Measurements from ENCODE around the gene EVPL.

Gene EVPL

DNA sequence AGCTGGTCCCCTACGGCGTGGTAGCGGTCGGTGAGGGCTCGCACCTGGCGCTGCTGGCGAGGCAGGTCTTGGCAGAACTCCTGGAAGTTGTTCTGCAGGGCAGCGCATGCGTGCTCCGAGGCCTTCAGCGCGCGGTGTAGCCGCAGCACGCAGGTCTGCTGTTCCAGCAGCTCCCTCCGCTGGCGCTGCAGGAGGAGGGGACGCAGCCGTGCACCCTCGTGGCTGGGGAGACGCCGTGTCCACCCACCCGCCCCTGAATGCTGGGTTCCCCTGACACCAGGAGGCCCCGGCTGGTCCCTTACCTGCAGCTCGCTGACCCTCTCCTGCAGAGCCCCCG is 12.2 kb downstream of the EVPL start:
- no peak for DNase-seq

DNA sequence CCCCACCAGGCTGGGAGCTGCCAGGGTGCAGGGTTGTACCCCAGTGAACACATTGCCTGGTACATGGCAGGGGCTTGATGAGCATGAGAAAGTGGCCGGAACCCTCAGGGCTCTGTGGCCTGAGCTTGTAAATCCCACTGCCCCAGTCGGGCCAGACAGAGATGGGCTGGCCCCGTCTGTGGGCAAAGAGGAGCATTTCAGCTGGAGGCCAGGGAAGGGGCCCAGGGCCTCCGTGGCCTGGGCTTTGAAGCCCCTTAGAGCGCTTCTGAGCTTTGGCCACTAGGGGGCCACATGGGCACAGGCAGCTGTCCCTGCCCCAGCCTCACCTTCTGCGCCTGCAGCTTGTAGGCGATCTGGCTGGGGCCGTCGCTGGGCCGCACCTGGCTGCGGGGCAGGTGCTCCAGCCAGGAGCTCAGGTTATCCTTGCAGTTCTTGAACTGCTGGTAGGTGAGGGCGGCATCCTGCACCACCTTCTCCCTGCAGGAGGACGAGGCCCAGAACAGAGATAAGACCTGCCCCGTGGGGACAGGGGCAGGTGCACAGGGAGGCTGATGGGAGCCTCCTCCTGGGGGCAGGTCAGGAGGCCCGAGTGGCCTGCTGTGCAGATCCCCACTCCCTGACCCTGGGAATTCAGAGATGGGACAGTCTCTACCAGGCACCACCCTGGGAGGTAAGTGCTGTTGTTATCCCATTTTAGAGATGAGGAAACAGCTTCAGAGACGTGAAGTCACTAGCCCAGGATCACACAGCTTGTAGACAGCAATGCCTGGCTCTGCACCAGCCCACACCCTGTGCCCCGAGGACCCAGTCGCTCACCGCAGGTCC is 12.8 kb downstream of the EVPL start:
- no peak for DNase-seq

DNA sequence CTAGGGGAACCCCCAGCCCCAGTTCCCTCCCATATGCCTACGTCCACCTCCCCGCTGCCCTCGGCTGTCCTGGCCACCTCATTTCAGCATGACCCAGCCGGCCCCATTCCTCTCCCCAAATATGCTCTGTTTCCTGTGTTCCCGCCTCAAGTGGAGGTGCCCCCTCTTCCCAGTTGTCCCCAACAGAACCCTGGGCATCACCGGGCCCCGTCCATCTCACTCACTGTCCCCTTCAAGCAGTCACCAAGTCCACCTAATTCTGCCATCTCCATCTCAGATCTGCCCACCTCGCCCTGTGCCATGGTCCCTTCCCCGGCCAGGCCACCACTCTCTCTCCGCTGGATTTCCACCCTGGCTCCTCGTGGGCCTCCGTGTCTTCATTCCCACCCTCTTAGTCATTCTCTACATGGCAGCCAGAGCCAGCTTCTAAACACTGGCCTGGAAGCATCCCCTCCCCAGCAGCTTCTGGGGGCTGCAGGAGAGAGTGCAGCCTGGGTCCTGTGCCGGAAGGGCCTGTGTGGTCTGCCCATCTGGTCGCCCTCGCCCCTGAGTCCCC is 13.7 kb downstream of the EVPL start:
- no peak for DNase-seq

DNA sequence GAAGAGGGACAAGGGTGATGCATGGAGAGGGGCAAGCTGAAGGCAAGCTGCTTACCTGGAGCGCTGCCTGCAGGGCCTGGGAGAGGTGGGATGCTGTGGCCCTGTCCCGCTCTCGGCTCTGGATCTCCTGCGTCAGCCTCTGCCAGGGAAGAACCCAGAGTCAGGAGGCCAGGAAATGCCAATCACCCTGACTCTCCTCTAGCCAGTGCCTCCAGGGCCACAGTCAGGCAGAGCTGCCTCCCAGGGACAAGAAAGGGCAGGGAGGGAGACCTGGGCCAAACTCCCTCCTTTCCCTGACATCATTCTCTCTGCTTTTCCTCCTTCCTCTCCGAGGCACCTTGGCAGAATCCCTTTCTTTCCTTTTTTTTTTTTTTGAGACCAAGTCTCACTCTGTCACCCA is 15.2 kb downstream of the EVPL start:
- DNase-seq, result no peak

DNA sequence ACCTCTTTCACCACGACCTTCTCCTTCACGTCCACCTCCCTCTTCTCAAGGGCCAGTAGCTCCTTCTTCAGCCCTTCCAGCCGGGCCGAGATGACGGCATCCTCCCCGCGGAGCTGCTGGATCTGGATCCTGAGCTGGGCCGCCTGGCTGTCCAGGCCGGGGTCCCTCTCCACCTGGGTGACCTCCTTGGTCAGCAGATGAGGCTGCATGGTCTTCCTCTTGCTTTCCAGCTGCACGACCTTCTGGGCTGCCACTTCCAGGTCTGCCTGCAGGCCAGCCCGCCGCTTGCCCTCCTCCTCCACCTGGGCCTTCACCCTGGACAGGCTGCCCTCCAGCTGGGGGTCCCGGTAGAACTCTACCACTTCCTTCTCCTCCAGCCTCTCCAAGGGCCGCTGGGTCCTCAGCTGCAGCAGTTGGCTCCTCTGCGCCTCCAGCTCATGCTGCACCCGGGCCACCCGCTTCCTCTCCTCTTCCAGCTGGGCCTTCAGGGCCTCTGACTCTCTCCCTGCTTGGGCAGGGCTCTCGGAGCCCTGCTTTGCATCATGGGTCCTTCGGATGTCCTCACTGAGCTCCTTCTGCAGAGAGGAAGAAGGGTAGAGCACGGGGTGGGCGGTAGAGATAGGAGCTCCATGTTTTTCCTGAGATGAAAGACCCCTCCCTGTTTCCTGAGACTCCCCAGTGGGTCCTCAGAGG is 17.0 kb downstream of the EVPL start:
- no peak for DNase-seq

DNA sequence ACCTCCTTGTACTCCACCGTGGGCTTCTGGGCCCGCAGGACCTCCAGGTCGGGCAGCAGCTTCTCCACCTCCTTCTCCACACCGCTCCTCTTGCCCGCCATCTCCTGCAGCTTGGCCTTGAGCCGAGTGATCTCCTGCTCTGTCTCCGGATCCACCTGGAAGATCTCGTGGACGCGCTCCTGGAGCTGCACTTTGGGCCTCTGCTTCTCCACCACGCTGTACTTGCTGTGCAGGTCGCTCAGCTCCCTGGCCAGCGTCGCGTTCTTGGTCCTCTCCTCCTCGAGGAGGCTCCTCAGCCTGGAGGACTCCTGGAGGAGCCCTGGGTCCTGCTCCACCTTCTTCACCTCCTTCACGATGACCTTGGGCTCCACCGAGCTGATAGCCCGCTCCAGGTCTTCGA is 17.7 kb downstream of the EVPL start:
- no peak for DNase-seq

DNA sequence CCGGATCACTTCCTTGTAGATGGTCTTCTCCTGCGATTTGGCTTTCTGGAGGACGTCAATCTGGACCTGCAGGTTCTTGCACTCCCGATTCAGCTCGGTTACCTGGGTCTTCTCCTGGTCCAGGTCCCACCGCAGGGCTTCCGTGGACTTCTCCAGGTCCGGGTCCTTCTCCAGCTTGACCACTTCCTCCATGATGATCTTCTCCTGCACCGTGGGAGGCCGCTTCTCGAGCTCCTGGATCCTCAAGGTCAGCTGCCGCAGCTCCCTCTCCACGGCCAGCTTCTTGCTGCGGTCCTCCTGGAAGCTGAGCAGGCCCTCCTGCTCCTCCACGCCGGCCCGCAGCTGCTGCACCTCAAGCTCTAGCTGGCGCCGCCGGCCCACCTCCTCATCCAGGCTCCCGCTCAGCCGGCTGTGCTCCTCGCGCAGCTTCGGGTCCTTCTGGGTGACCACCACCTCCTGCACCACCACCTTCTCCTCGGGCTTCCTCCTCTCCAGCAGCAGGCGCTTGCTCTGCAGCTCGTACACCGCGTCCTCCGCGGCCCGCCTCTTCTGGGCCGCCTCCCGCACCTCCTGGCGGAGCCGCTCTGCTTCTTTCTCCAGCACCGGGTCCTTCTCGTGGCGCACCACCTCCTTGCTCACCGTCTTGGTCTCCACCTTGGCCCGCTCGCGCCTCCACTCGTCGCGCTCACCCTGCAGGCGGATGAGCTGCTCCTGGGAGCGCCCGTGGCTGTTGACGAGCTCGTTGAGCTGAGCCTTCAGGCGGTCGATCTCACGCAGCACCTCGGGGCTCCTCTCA is 18.3 kb downstream of the EVPL start:
- no peak for DNase-seq

DNA sequence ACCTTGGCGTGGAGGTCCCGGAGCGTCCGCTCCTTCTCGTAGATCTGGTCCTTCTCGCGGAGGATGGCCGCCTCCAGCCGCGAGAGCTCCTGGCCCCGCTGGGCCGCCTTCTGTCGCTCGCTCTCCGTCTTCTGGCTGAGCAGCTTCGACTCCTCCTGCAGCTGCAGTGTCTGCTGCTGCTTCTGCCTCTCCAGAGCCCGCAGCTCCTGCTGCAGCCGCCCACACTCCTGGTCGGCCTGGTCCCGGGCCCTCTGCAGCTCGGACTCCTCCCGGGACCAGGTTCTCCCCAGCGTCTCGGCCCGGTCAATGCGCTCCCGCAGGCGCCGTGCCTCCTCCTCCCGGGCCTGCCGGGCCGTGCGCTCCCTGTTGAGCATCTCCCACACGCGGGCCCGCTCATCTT is 18.9 kb downstream of the EVPL start:
- DNase-seq, result no peak

DNA sequence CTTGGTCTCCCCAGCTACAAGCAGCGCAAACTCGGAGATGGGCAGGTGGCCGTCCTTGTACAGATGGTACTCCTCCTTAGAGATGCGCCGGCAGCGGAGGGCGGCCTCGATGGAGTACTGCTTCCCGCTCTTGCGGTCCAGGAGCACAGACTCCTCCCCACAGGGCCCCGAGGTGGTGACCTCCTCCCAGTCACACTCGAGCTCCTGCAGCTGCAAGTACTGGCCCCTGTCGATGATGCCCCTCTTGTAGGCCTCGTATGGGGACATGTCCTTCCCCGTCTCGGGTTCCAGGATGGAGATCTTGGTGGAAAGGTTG is 19.3 kb downstream of the EVPL start:
- DNase-seq, result no peak

DNA sequence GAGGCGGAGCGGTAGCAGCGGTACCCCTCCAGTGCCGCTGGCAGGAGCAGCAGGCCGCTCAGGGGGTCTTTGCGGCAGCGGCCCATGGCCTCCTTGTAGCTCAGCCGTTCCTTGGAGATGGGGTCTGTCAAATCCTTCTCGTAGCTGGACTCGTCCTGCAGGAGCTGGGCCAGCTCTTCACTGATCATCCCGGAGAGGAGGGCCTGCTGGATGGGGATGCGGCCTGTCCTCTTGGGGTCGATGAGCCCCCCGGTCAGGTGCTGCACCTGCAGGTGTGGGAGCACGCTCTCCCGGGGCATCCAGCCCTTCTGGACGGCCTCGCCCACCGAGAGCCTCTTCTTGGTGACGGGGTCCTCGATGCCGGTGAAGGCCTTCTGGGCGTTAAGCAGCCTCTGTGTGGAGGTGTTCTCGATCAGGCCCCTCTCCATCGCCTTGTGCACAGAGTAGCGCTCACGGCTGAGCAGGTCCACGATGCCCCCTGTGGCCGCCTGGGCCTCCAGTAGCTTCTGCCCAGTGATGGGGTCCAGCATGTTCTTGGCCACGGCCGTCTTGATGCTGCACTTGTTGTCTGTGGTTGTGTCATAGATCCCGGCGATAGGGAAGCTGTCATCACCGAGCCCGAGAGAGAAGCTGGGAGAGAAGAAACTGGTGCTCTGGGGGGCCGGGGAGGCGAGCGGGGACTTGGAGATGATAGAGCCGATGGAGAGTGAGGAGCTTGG is 19.8 kb downstream of the EVPL start:
- DNase-seq, result no peak

DNA sequence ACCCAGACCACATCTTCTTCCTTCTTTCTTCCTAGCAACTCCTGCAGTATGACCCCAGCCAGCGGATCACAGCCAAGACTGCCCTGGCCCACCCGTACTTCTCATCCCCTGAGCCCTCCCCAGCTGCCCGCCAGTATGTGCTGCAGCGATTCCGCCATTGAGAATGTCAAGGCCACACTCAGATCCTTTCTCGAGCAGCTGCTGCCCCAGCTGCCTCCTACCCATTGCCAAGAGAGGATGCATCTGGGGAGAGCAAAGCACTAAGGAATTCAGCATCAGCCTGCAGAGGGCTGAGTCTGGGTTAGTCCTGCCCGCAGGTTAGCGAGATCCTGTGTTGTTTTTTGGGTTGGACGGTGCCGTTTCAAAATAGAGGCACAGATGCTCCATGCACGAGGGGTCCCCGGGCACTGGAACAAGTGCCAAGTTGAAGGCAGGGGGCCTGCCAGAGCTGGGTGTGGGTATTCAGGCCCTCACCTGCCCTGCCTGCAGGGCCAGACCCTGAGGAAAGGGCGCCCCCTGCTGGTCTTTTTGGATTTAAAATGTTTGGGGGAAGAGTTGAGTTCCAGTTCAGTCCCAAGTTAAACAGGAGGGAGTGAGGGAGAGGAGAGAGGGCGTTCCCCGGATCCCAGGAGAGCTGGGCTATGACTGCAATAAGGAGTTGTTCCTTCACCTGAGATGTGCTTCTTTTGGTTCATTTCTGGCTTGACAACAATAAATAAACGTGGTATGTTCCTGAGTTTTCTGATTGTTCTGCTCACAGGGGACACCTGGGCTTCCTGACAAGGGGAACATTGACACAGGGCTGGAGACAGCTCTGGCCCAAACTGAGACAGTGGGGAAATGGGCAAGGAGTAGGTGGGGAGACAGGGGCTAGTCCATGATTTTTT is 21.6 kb downstream of the EVPL start:
- no peak for DNase-seq

DNA sequence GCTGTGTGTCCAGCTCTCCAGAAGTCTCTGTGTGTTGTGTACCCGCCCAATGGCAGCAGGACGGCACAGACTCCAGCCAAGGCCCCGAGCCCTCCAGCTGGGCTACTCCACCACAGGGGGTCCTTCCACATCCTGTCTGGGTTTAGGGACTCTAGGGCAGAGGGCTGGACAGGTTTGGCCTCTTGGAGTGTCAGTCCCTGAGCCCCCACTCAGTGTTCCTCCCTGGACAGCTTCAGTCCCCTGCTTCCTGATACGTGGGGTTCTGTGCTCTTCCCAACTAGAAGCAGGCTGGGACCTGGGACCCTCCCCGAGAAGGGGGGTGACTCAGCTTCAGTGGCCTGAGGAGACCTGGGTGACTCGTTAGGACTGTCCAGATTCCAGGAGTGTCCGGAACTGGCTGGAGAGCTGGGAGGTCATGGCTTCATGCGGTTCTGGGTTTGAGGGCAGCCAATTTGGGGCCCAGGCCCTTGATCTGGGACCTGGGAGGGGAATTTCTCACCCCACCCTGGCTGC is 22.3 kb downstream of the EVPL start:
- no peak for DNase-seq

DNA sequence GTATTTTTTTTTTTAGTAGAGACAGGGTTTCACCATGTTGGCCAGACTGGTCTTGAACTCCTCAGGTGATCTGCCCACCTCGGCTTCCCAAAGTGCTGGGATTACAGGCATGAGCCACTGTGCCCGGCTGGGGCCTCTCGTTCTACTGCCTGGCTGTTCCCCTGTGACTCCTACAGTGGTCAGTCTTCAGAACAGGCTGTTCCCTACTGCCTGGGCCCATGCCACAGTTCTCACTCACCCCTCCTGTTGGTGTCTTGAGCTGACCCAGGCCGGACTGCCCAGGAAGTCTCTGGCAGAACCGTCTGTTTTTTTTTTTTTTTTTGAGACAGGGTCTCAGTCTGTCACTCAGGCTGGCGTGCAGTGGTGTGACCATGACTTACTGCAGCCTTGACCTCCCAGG is 23.2 kb downstream of the EVPL start:
- no peak for DNase-seq

DNA sequence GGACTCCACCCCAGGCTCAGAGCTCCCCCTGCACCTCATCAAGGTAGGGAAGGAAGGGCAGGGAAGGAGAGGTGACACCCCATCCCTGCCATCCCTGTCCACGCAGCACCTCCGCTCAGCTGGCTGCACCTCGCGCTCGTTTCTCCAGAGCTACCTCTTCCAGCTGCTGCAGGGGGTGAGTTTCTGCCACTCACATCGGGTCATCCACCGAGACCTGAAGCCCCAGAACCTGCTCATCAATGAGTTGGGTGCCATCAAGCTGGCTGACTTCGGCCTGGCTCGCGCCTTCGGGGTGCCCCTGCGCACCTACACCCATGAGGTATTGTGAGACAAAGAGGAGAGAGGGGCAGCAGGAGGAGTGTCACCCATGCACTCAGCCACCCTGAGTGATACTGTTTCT is 25.0 kb downstream of the EVPL start:
- no peak for DNase-seq

DNA sequence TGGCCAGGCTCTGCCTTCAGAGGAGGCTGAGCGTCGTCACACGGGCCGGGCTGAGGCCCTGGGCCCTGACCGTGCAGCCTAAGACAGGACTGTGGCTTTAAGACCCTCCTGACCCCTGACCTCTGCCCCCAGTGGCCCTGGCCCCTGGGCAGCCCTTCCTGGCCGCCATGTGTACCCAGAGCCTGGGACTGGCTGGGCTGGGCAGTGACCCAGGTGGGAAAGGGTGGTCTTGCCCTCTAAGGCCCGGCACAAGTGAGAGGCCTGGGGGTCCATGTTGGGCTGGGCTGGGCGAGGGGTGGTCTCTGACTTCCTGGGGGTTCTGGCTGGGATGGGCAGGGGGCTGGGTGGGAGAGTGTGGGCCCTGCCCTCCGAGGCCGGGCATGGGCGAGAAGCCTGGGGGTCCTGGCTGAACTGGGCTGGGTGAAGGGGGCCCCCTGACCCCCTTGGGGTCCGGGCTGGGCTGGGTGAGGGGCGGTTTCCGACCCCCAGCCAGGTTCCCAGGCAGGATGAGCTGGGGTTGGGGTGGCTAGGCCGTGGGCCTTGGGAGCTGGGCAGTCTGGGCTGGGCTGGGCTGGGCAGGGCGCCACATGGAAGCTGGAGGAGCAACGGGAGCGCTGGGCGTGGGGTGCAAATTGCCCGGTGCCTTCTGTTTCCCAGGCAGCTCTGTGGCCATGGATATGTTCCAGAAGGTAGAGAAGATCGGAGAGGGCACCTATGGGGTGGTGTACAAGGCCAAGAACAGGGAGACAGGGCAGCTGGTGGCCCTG is 26.2 kb downstream of the EVPL start, which contains the start of gene CDK3:
Gene CDK3 (plus strand): TSS at position 101 of the 767 bp plus-strand sequence. CDS start 571 bp downstream, at position 672.
- no peak for DNase-seq

DNA sequence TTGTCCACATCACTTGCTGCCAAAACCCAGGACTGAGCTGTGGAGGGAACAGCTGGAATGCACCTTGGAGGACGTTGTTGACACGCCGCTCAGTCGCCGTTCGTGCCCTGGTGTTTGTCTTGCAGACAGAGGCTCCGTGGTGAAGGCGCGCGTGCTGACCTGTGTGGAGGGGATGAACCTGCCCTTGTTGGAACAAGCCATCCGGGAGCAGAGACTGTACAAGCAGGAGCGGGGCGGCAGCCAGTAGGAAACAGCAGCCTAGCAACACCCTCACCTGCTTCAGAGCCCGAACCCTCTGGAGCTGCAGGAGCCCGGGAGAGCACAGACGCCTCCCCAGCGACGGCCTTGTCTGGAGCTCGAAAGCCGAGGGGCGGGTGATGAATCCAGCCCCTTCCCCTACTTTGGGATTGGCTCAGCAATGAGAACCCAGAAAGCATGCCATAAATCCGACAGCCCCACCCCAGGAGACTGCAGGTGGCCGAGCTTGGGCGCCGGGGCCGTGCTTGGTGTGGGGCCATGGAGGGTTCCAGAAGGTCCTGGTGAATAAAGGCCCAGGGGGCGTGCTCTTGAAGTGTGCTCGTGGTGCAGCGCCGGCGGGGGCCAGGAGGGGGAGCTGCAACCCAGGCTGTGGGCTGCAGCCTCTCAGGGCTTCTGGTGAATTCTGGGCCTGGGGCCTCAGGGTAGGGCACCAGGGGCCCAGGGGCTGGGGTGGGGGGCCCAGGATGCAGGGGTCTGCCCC is 26.9 kb downstream of the EVPL start:
- DNase-seq, result no peak

DNA sequence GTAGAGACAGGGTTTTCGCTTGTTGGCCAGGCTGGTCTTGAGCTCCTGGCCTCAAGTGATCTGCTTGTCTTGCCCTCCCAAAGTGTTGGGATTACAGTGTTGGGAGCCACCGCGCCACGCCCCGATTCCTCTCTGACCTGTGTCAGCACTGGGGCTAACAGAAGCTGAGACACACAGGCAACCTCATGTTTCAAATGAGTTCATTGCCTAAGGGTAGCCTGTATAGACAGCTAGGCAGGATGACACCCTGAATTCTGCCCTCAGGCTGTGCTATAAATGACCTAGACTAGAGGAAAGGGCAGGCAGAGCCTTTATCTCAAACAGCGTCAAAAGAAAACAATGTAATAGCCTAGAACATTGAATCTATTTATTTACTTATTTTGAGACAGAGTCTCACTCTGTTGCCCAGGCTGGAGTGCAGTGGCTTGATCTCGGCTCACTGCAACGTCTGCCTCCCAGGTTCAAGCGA is 28.7 kb downstream of the EVPL start:
- DNase-seq, result no peak

DNA sequence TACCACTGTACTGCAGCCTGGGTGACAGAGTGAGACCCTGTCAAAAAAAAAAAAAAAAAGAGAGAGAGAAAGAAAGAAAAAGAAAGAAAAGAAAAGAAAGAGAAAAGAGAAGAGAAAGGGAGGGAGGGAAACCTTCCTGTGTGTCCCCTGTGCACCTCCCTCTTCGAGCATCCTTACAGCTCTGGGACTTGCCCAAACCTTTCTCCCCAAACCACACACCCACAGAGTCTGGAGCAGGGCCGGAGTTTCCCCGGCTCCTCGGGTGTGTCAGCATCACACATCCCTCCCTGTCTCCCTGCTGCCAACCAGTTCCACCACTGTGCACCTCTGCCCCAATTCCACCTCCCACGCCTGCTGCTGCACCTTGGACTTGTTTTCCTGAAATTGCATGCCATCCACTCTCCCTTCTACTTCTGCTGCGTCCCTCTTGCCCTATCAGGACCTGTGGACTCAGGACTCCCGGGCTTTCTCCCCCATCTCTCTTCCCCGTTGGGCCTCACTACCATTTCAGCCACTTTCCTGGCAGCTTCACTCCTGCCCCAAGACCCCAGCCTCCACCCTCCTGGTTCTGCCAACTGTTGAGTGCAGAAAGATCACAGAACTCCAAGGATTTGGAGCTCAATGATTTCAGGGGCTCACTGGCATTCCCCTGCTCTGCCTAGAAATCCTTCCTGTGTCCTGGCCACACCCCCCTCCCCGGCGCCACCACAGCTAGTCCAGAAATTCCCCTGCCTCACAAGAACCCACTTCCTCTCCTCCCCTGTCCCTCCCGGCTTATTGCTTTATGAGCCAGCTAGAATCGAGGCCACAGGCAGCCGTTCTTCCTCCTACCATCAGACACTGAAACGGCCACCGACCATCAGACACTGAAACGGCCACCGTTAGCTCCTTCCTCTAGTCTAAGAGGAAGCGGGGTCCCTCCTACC is 30.2 kb downstream of the EVPL start:
- DNase-seq, result no peak

DNA sequence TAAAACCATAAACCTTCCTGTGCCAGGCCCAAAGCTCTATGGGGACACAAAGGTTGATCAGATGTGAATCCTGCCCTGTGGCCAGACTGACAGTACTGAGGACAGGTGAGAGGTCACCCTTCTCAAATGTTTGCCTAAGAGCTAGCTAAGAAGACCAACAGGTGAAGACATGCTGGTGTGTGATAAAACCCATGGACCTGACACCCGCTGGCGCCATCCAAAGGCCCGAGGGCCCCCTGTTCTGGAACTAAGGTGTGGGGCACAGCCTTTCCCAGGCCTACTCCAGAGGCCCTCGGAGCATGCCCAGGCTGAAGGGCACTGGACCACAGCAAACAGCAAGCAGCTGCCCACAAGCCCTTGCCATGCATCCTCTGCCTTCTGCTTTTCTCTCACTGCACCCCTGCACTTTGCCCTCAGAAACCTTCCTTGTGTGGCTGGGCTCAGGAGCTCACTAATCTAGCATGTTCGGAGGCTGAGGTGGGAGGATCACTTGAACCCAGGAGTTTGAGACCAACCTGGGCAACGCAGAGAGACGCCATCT is 31.7 kb downstream of the EVPL start:
- DNase-seq, result no peak

Data from SIG-M5 (cell line).